Lower leg skin (tissue), 4 donors: ENCODE measurements around the gene MTF2. TPM values are rescaled to one million over a fixed set of nuclear protein-coding genes. Genes with fewer than 3 reads are reported as not detected.
"Not testable (repeated sequence)": the region's sequence is repeated elsewhere in the genome, so short reads cannot be mapped to it uniquely, and the experiment has no call there.

ENCODE experiments used
- DNase-seq, 2 donors: peaks; one replicate each; pipeline ENCODE4 v3.0.0-alpha.2; 2019; ENCODE audit warnings: low spot score in 2 of 2
- H3K4me3 ChIP-seq: fragments of 200-600 bp; sonication (generic); 2 replicates; pipeline ENCODE4 v1.5.1; 2017; ENCODE audit warnings: mild to moderate bottlenecking, low read depth; ENCODE audit not compliant: poor library complexity, severe bottlenecking
- POLR2A ChIP-seq, 2 donors: fragments of 450-650 bp; IDR thresholded peaks; one replicate each; pipeline ENCODE4 v1.6.1; 2016 to 2017; ENCODE audit warnings: antibody characterized with exemption in 2 of 2, mild to moderate bottlenecking in 1 of 2, moderate library complexity in 1 of 2
- WGBS, 2 donors: methylation state at CpG; one replicate each; pipeline ENCODE4 v1.1.5; 2018; 5-methylcytosine and 5-hydroxymethylcytosine counted together
- intact Hi-C: fragments of 100-400 bp; cut with DNase I; formaldehyde crosslinking; loops from one replicate; pipeline ENCODE4 v1.15.0; 2023; ENCODE audit warnings: low total_unique reads
- total RNA-seq, 4 donors: library from RNA; depleted of rRNA; stranded (reverse); fragments of >200 nt; gene quantifications; one replicate each; pipeline ENCODE4 v1.1.0, GENCODE V29; 2016
- TF ChIP-seq, protein P1 (sequence below), 3 donors: fragments of 450-650 bp; IDR thresholded peaks; one replicate each; pipeline ENCODE4 v1.5.1; 2016; ENCODE audit warnings: antibody characterized with exemption in 3 of 3, mild to moderate bottlenecking in 3 of 3, moderate library complexity in 2 of 3

The MTF2 gene
- total RNA-seq, 4 donors from 2014 or later, result 10.2 to 21.8 (median 16.0) TPM

- intact Hi-C loops, result no loop called here
- TF ChIP-seq POLR2A (IDR thresholded peaks at IDR 0.05), result no peak
- TF ChIP-seq, protein P1, sequence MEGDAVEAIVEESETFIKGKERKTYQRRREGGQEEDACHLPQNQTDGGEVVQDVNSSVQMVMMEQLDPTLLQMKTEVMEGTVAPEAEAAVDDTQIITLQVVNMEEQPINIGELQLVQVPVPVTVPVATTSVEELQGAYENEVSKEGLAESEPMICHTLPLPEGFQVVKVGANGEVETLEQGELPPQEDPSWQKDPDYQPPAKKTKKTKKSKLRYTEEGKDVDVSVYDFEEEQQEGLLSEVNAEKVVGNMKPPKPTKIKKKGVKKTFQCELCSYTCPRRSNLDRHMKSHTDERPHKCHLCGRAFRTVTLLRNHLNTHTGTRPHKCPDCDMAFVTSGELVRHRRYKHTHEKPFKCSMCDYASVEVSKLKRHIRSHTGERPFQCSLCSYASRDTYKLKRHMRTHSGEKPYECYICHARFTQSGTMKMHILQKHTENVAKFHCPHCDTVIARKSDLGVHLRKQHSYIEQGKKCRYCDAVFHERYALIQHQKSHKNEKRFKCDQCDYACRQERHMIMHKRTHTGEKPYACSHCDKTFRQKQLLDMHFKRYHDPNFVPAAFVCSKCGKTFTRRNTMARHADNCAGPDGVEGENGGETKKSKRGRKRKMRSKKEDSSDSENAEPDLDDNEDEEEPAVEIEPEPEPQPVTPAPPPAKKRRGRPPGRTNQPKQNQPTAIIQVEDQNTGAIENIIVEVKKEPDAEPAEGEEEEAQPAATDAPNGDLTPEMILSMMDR (IDR thresholded peaks at IDR 0.05), result no peak
- DNase-seq, result no peak
- H3K4me3 ChIP-seq, result no peak overlapping the region
These were observed 72.4 kb downstream of the MTF2 start for GRCh38 chr1:93151474-93151873.

- H3K4me3 ChIP-seq, result no peak overlapping the region
- TF ChIP-seq, protein P1 (IDR thresholded peaks at IDR 0.05), result no peak
- TF ChIP-seq POLR2A (IDR thresholded peaks at IDR 0.05), result no peak
- intact Hi-C loops, result no loop called here
- DNase-seq, result no peak
- WGBS, 2 donors, result 88 to 92% methylated on average over 2 of the region's 2 CpGs
These were observed 73.8 kb downstream of the MTF2 start for GRCh38 chr1:93152835-93153234.

DNA sequence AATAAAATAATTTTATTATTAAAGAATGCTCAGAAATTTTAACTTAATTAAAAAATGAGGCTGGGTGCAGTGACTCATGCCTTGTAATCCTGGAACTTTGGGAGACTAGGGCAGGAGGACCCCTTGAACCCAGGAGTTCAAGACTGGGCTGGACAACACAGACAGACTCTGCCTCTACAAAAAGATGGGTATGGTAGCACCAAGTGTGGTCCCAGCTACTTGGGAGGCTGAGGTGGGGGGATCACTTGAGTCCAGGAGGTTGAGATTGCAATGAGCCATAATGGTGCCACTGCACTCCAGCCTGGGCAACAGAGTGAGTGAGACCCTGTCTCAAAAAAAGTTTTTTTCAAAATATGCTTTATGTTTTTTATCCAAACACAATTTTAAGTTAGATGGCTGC, 75.8 kb downstream of the MTF2 start:
- H3K4me3 ChIP-seq, result no peak overlapping the region
- intact Hi-C loops, result no loop called here
- no peak for TF ChIP-seq POLR2A (IDR thresholded peaks at IDR 0.05)
- TF ChIP-seq, protein P1 (IDR thresholded peaks at IDR 0.05), result no peak
- DNase-seq, result no peak

- H3K4me3 ChIP-seq, result no peak overlapping the region
- 75 to 83% methylated on average over 3 of the region's 3 CpGs for WGBS, 2 donors
- TF ChIP-seq, protein P1 (IDR thresholded peaks at IDR 0.05), result no peak
- no peak for TF ChIP-seq POLR2A (IDR thresholded peaks at IDR 0.05)
- intact Hi-C loops, result no loop called here
- no peak for DNase-seq
These were observed 76.3 kb downstream of the MTF2 start for GRCh38 chr1:93155335-93155734.

DNA sequence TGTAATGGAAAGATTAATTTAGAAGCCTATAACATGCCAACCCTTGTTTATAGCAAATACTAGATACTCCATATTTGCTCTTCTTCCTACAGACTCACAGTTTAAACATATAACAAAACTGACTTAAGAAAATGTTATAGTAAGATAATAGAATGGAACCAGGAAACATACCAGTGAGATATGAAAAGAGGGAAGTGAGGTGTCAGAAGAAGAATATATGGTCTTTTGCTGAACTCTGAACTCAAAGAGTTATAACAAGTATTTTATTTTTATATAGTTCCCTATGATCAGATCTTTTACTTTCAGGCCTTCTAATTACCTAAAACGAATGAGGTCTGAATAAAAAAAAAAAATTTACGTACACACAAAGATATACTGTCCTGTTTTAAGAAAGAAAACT, 80.3 kb downstream of the MTF2 start:
- no peak for DNase-seq
- H3K4me3 ChIP-seq, result no peak overlapping the region

GRCh38 chr1:93163314-93163713, 84.2 kb downstream of the MTF2 start:
- DNase-seq, H3K4me3 ChIP-seq, intact Hi-C loops: not testable (repeated sequence)
- 95 to 96% methylated on average over 8 of the region's 8 CpGs for WGBS, 2 donors

More for the DNA sequence above, 80.3 kb downstream of the MTF2 start:
- 87 to 90% methylated on average over 2 of the region's 2 CpGs for WGBS, 2 donors
- intact Hi-C loops, result no loop called here
- no peak for TF ChIP-seq POLR2A (IDR thresholded peaks at IDR 0.05)
- TF ChIP-seq, protein P1 (IDR thresholded peaks at IDR 0.05), result no peak
